Liver (tissue), 3 donors: ENCODE results near the gene LCORL.

Source experiments
- EGR1 ChIP-seq, 2 donors: IDR thresholded peaks; 2 replicates each; pipeline ENCODE4 v1.6.1; 2016 to 2018; ENCODE audit warnings: antibody characterized with exemption in 2 of 2, low read depth in 2 of 2
- GABPA ChIP-seq, 2 donors: IDR thresholded peaks in 1 of 2; conservative IDR thresholded peaks in 1 of 2; 2 replicates each; pipeline ENCODE4 v1.6.1; 2016; ENCODE audit warnings: antibody characterized with exemption in 2 of 2, mild to moderate bottlenecking in 1 of 2, moderate library complexity in 1 of 2
- HNF4G ChIP-seq: IDR thresholded peaks from 2 replicates; pipeline ENCODE4 v1.6.1; 2016; ENCODE audit warnings: antibody characterized with exemption
- JUND ChIP-seq, 2 donors: IDR thresholded peaks; 2 replicates each; pipeline ENCODE4 v1.6.1; 2016; ENCODE audit warnings: antibody characterized with exemption in 2 of 2
- RAD21 ChIP-seq, 2 donors: IDR thresholded peaks; 2 replicates each; pipeline ENCODE4 v1.6.1; 2016; ENCODE audit warnings: antibody characterized with exemption in 2 of 2, mild to moderate bottlenecking in 2 of 2
- TAF1 ChIP-seq: conservative IDR thresholded peaks from 2 replicates; pipeline ENCODE4 v1.6.1; 2016; ENCODE audit warnings: antibody characterized with exemption, mild to moderate bottlenecking
- YY1 ChIP-seq: IDR thresholded peaks from 2 replicates; pipeline ENCODE4 v1.6.1; 2016; ENCODE audit warnings: antibody characterized with exemption, mild to moderate bottlenecking
- TF ChIP-seq, protein P1 (sequence below): fragments of 150-350 bp; IDR thresholded peaks from 2 replicates; pipeline ENCODE4 v1.5.1; 2017; ENCODE audit warnings: improper control_type of control experiment, low read depth, low read length; ENCODE audit not compliant: missing input control
- TF ChIP-seq, protein P2 (sequence below): IDR thresholded peaks from 2 replicates; pipeline ENCODE4 v1.6.1; 2016; ENCODE audit warnings: antibody characterized with exemption, mild to moderate bottlenecking
- TF ChIP-seq, protein P3 (sequence below): IDR thresholded peaks from 2 replicates; pipeline ENCODE4 v1.6.1; 2016; ENCODE audit warnings: antibody characterized with exemption
- TF ChIP-seq, protein P4 (sequence below): IDR thresholded peaks from 2 replicates; pipeline ENCODE4 v1.6.1; 2016; ENCODE audit warnings: antibody characterized with exemption
- TF ChIP-seq, protein P5 (sequence below): IDR thresholded peaks from 2 replicates; pipeline ENCODE4 v1.6.1; 2016; ENCODE audit warnings: antibody characterized with exemption
- donor health status: healthy.
- donor health status: healthy.

DNA sequence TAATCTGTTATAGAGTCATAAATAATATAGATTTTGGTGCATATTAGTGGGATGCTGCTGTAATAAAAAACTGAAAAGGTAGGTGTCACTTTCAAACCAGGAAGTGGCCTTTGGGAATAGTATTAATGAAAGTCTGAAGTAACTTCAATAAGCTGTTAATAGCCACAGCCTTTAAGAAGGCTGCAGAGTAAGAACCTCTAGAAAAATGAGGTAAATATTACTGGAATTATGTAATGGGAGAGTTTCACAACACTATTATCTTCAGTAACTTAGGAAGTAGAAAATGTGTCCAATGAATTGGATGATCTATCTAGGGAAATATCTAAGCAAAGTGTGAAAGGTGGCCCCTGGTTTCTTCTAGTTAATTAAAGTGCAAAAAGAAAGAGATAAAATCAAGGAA is 106.1 kb downstream of the LCORL start:
- TF ChIP-seq, protein P1, sequence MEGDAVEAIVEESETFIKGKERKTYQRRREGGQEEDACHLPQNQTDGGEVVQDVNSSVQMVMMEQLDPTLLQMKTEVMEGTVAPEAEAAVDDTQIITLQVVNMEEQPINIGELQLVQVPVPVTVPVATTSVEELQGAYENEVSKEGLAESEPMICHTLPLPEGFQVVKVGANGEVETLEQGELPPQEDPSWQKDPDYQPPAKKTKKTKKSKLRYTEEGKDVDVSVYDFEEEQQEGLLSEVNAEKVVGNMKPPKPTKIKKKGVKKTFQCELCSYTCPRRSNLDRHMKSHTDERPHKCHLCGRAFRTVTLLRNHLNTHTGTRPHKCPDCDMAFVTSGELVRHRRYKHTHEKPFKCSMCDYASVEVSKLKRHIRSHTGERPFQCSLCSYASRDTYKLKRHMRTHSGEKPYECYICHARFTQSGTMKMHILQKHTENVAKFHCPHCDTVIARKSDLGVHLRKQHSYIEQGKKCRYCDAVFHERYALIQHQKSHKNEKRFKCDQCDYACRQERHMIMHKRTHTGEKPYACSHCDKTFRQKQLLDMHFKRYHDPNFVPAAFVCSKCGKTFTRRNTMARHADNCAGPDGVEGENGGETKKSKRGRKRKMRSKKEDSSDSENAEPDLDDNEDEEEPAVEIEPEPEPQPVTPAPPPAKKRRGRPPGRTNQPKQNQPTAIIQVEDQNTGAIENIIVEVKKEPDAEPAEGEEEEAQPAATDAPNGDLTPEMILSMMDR = no peak
- TF ChIP-seq, protein P2, sequence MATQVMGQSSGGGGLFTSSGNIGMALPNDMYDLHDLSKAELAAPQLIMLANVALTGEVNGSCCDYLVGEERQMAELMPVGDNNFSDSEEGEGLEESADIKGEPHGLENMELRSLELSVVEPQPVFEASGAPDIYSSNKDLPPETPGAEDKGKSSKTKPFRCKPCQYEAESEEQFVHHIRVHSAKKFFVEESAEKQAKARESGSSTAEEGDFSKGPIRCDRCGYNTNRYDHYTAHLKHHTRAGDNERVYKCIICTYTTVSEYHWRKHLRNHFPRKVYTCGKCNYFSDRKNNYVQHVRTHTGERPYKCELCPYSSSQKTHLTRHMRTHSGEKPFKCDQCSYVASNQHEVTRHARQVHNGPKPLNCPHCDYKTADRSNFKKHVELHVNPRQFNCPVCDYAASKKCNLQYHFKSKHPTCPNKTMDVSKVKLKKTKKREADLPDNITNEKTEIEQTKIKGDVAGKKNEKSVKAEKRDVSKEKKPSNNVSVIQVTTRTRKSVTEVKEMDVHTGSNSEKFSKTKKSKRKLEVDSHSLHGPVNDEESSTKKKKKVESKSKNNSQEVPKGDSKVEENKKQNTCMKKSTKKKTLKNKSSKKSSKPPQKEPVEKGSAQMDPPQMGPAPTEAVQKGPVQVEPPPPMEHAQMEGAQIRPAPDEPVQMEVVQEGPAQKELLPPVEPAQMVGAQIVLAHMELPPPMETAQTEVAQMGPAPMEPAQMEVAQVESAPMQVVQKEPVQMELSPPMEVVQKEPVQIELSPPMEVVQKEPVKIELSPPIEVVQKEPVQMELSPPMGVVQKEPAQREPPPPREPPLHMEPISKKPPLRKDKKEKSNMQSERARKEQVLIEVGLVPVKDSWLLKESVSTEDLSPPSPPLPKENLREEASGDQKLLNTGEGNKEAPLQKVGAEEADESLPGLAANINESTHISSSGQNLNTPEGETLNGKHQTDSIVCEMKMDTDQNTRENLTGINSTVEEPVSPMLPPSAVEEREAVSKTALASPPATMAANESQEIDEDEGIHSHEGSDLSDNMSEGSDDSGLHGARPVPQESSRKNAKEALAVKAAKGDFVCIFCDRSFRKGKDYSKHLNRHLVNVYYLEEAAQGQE = no peak
- TF ChIP-seq, protein P3, sequence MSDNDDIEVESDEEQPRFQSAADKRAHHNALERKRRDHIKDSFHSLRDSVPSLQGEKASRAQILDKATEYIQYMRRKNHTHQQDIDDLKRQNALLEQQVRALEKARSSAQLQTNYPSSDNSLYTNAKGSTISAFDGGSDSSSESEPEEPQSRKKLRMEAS = no peak
- TF ChIP-seq, protein P4, sequence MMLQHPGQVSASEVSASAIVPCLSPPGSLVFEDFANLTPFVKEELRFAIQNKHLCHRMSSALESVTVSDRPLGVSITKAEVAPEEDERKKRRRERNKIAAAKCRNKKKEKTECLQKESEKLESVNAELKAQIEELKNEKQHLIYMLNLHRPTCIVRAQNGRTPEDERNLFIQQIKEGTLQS = no peak
- TF ChIP-seq JUND (IDR thresholded peaks at IDR 0.05) (no peak), HNF4G (no peak), RAD21 (IDR thresholded peaks at IDR 0.05) (no peak), EGR1 (IDR thresholded peaks at IDR 0.05; ENCODE audit: low read depth in 2 of 2) (no peak), YY1 (no peak), GABPA (IDR thresholded peaks at IDR 0.05 in 1 of 2, conservative IDR thresholded peaks at IDR 0.05 in 1 of 2) (no peak), TAF1 (no peak)
- TF ChIP-seq, protein P5, sequence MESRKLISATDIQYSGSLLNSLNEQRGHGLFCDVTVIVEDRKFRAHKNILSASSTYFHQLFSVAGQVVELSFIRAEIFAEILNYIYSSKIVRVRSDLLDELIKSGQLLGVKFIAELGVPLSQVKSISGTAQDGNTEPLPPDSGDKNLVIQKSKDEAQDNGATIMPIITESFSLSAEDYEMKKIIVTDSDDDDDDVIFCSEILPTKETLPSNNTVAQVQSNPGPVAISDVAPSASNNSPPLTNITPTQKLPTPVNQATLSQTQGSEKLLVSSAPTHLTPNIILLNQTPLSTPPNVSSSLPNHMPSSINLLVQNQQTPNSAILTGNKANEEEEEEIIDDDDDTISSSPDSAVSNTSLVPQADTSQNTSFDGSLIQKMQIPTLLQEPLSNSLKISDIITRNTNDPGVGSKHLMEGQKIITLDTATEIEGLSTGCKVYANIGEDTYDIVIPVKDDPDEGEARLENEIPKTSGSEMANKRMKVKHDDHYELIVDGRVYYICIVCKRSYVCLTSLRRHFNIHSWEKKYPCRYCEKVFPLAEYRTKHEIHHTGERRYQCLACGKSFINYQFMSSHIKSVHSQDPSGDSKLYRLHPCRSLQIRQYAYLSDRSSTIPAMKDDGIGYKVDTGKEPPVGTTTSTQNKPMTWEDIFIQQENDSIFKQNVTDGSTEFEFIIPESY = no peak
